Neutrophil (primary cell): ENCODE data around the gene PAM16.
A peak's percentile ranks its signal among the peaks of the same experiment; 100 is the strongest.

Experiments used
- H3K27ac ChIP-seq: fragments of 200-600 bp; sonication (generic); 2 replicates; pipeline ENCODE4 v1.5.1; 2016; ENCODE audit warnings: mild to moderate bottlenecking, moderate library complexity
- H3K27me3 ChIP-seq: fragments of 200-600 bp; sonication (generic); 2 replicates; pipeline ENCODE4 v1.6.0; 2016; ENCODE audit warnings: mild to moderate bottlenecking
- H3K36me3 ChIP-seq: fragments of 200-600 bp; sonication (generic); 2 replicates; pipeline ENCODE4 v1.5.1; 2017
- H3K4me1 ChIP-seq, 2 experiments: fragments of 200-600 bp in 1 of 2; sonication (generic) in 1 of 2; 1 replicate in 1 of 2; 2 replicates in 1 of 2; pipeline versions ENCODE4 v1.5.1 to v1.6.1; 2013 to 2016; ENCODE audit warnings: low read depth in 1 of 2, low read length in 1 of 2, mild to moderate bottlenecking in 1 of 2, moderate library complexity in 1 of 2; ENCODE audit not compliant: control insufficient read depth in 1 of 2, insufficient read depth in 1 of 2
- H3K4me3 ChIP-seq, 2 experiments: fragments of 200-600 bp in 1 of 2; sonication (generic) in 1 of 2; 1 replicate in 1 of 2; 2 replicates in 1 of 2; pipeline ENCODE4 v1.5.1; 2013 to 2016; ENCODE audit warnings: low read depth in 1 of 2, low read length in 1 of 2, mild to moderate bottlenecking in 1 of 2, moderate library complexity in 1 of 2
- H3K9me3 ChIP-seq: fragments of 200-600 bp; sonication (generic); 2 replicates; pipeline ENCODE4 v1.5.1; 2016
- CTCF ChIP-seq: fragments of 200-600 bp; sonication (generic); IDR thresholded peaks from 2 replicates; pipeline ENCODE4 v1.5.1; 2016; ENCODE audit warnings: antibody characterized with exemption

The PAM16 gene

GRCh38 chr16:4359914-4360313, 8.8 kb upstream of the PAM16 start:
- Histone ChIP-seq H3K36me3 (peaks cover 100% of the 10 kb centered on the region), H3K4me3 (no peak overlapping the region), H3K4me1 (no peaks in the 10 kb centered on the region), H3K27me3 (no peaks in the 10 kb centered on the region), H3K27ac (no peak overlapping the region), H3K9me3 (no peaks in the 10 kb centered on the region)
- TF ChIP-seq CTCF, result no peak

GRCh38 chr16:4358831-4359561, 7.9 kb upstream of the PAM16 start:
- H3K27ac ChIP-seq, result no peak overlapping the region
- H3K4me3 ChIP-seq, result no peak overlapping the region
- no peaks in the 10 kb centered on the region for H3K4me1 ChIP-seq
- H3K36me3 ChIP-seq, result peaks cover 100% of the 10 kb centered on the region
- no peaks in the 10 kb centered on the region for H3K27me3 ChIP-seq
- H3K9me3 ChIP-seq, result no peaks in the 10 kb centered on the region
- TF ChIP-seq CTCF, result peak; percentile 89

GRCh38 chr16:4358236-4358635, 7.1 kb upstream of the PAM16 start:
- no peak for TF ChIP-seq CTCF
- Histone ChIP-seq H3K4me3 (no peak overlapping the region), H3K4me1 (peaks cover 0 to 3% of the 10 kb centered on the region in 2 experiments), H3K9me3 (no peaks in the 10 kb centered on the region), H3K36me3 (peaks cover 98% of the 10 kb centered on the region), H3K27ac (no peak overlapping the region), H3K27me3 (no peaks in the 10 kb centered on the region)

- no peak for TF ChIP-seq CTCF
- no peak overlapping the region for H3K27ac ChIP-seq
- H3K9me3 ChIP-seq, result no peaks in the 10 kb centered on the region
- H3K27me3 ChIP-seq, result no peaks in the 10 kb centered on the region
- peaks cover 90% of the 10 kb centered on the region for H3K36me3 ChIP-seq
- H3K4me3 ChIP-seq, result no peak overlapping the region
- H3K4me1 ChIP-seq, result peaks cover 2 to 3% of the 10 kb centered on the region in 2 experiments
Observed at GRCh38 chr16:4356820-4357219, 5.7 kb upstream of the PAM16 start.

- Histone ChIP-seq H3K27me3 (no peaks in the 10 kb centered on the region), H3K36me3 (peaks cover 69% of the 10 kb centered on the region), H3K27ac (no peak overlapping the region), H3K9me3 (no peaks in the 10 kb centered on the region), H3K4me3 (no peak overlapping the region), H3K4me1 (peaks cover 19 to 22% of the 10 kb centered on the region in 2 experiments)
- no peak for TF ChIP-seq CTCF
Observed at GRCh38 chr16:4354512-4355409, 3.6 kb upstream of the PAM16 start.
